GM18499 (cell line): ENCODE measurements around the gene TLR9.
"Not testable (repeated sequence)": the region's sequence is repeated elsewhere in the genome, so short reads cannot be mapped to it uniquely, and the experiment has no call there.

ENCODE experiments used
- ATAC-seq: cut with Tn5 transposase; IDR thresholded peaks from one replicate; pipeline ENCODE4 v1.9.1; 2021; ENCODE audit warnings: moderate number of reproducible peaks; ENCODE audit not compliant: insufficient read depth, unreplicated experiment

TLR9 gene

GRCh38 chr3:52225452-52226228, at the start of gene TLR9:
TLR9 (minus strand) TSS chr3:52225645; CDS start chr3:52225529, 116 bp downstream.
- ATAC-seq = peak; percentile 68

GRCh38 chr3:52274781-52275180, 49.3 kb upstream of the TLR9 start:
- not testable (repeated sequence) for ATAC-seq

- ATAC-seq = no peak
Observed at GRCh38 chr3:52272831-52273230, 47.4 kb upstream of the TLR9 start.

GRCh38 chr3:52272172-52272571, 46.7 kb upstream of the TLR9 start:
- not testable (repeated sequence) for ATAC-seq

- ATAC-seq = no peak
Observed at GRCh38 chr3:52270252-52270754, 44.9 kb upstream of the TLR9 start.

GRCh38 chr3:52269776-52270175, 44.3 kb upstream of the TLR9 start:
- ATAC-seq = no peak

GRCh38 chr3:52268036-52268435, 42.6 kb upstream of the TLR9 start:
- ATAC-seq = no peak

GRCh38 chr3:52265387-52265786, 39.9 kb upstream of the TLR9 start:
- ATAC-seq = no peak

- ATAC-seq = no peak
Observed at GRCh38 chr3:52262447-52262846, 37.0 kb upstream of the TLR9 start.

GRCh38 chr3:52259448-52259847, 34.0 kb upstream of the TLR9 start:
- ATAC-seq = no peak

GRCh38 chr3:52259035-52259434, 33.6 kb upstream of the TLR9 start:
- no peak for ATAC-seq

GRCh38 chr3:52257911-52258310, 32.5 kb upstream of the TLR9 start:
- no peak for ATAC-seq

GRCh38 chr3:52256622-52257021, 31.2 kb upstream of the TLR9 start:
- ATAC-seq = no peak

GRCh38 chr3:52256159-52256558, 30.7 kb upstream of the TLR9 start:
- no peak for ATAC-seq

- ATAC-seq = no peak
Observed at GRCh38 chr3:52254608-52255007, 29.2 kb upstream of the TLR9 start.

- ATAC-seq = peak; percentile 81
Observed at GRCh38 chr3:52253314-52254304, 28.2 kb upstream of the TLR9 start.

- ATAC-seq = no peak
Observed at GRCh38 chr3:52250122-52250521, 24.7 kb upstream of the TLR9 start.

- no peak for ATAC-seq
Observed at GRCh38 chr3:52249683-52250082, 24.2 kb upstream of the TLR9 start.

- no peak for ATAC-seq
Observed at GRCh38 chr3:52248816-52249547, 23.5 kb upstream of the TLR9 start.

GRCh38 chr3:52248165-52248541, 22.7 kb upstream of the TLR9 start:
- ATAC-seq = no peak
